T-cell (primary cell): ENCODE data around the gene ZYG11B. TPM values are rescaled to one million over a fixed set of nuclear protein-coding genes. Genes with fewer than 3 reads are reported as not detected.

Experiments
- ATAC-seq, 4 experiments: fragments of 200-7000 bp in 3 of 4; fragments of 150-1000 bp in 1 of 4; cut with Tn5 transposase; replicated peaks in 1 of 4; 1 replicate in 3 of 4; 2 replicates in 1 of 4; pipeline ENCODE4 v1.10.0; 2021; ENCODE audit warnings: moderate library complexity in 3 of 4, mild to moderate bottlenecking in 2 of 4, moderate number of reproducible peaks in 1 of 4
- CTCF ChIA-PET, 2 donors: fragments of 300-600 bp; sonication (Branson Sonifier 250); formaldehyde crosslinking; loops; one replicate each; lab custom pipeline; 2022; ENCODE audit warnings: antibody characterized with exemption in 2 of 2; lab: Charles Lee
- POLR2A ChIA-PET, 2 donors: fragments of 300-600 bp; sonication (Branson Sonifier 250); formaldehyde crosslinking; loops; one replicate each; lab custom pipeline; 2022; ENCODE audit warnings: antibody characterized with exemption in 2 of 2; lab: Charles Lee
- DNase-seq, 35 experiments: peaks; one replicate each; pipeline versions ENCODE4 v3.0.0 to v3.0.0-alpha.2; 2013 to 2023
- H3K27ac ChIP-seq: one replicate; pipeline ENCODE4 v1.5.1; 2013; ENCODE audit warnings: low read length
- H3K27me3 ChIP-seq, 2 experiments: replicated peaks in 1 of 2; 1 replicate in 1 of 2; 2 replicates in 1 of 2; pipeline versions ENCODE4 v1.6.1 to v1.7.0; 2013; ENCODE audit warnings: low read length in 1 of 2, mixed read lengths in 1 of 2; ENCODE audit not compliant: control insufficient read depth in 2 of 2, insufficient read depth in 2 of 2; ENCODE audit errors: extremely low read depth in 1 of 2
- H3K36me3 ChIP-seq, 2 donors: 1 replicate in 1 of 2; 2 replicates in 1 of 2; pipeline versions ENCODE4 v1.6.1 to v1.7.0; 2013; ENCODE audit warnings: low read length in 1 of 2; ENCODE audit not compliant: control insufficient read depth in 2 of 2, insufficient read depth in 1 of 2; ENCODE audit errors: extremely low read depth in 1 of 2
- H3K4me1 ChIP-seq, 2 experiments: 1 replicate in 1 of 2; 2 replicates in 1 of 2; pipeline versions ENCODE4 v1.6.1 to v1.7.0; 2013; ENCODE audit warnings: low read length in 2 of 2, mixed read lengths in 1 of 2; ENCODE audit not compliant: insufficient read depth in 2 of 2, control insufficient read depth in 1 of 2; ENCODE audit errors: extremely low read depth in 1 of 2
- H3K4me3 ChIP-seq, 2 donors: 1 replicate in 1 of 2; 2 replicates in 1 of 2; pipeline versions ENCODE4 v1.5.1 to v1.7.0; 2013; ENCODE audit warnings: mild to moderate bottlenecking in 2 of 2, low read length in 1 of 2, moderate library complexity in 1 of 2; ENCODE audit not compliant: control insufficient read depth in 1 of 2; ENCODE audit errors: extremely low read depth in 1 of 2
- H3K9me3 ChIP-seq: 2 replicates; pipeline ENCODE4 v1.7.0; 2013
- H3K27ac Mint-ChIP-seq, 2 donors: one replicate each; pipeline ENCODE4 v1.8.0; 2020 to 2021; ENCODE audit warnings: mild to moderate bottlenecking in 2 of 2, mixed read lengths in 2 of 2
- H3K27me3 Mint-ChIP-seq, 2 donors: one replicate each; pipeline ENCODE4 v1.8.0; 2021 to 2022; ENCODE audit warnings: mixed read lengths in 2 of 2
- H3K36me3 Mint-ChIP-seq: one replicate; pipeline ENCODE4 v1.8.0; 2021; ENCODE audit warnings: mixed read lengths
- H3K4me1 Mint-ChIP-seq, 3 donors: one replicate each; pipeline ENCODE4 v1.8.0; 2020 to 2022; ENCODE audit warnings: mixed read lengths in 3 of 3, mild to moderate bottlenecking in 1 of 3
- H3K4me3 Mint-ChIP-seq, 3 donors: one replicate each; pipeline ENCODE4 v1.8.0; 2020 to 2022; ENCODE audit warnings: mild to moderate bottlenecking in 3 of 3, mixed read lengths in 3 of 3, moderate library complexity in 3 of 3
- H3K9me3 Mint-ChIP-seq, 3 donors: one replicate each; pipeline ENCODE4 v1.8.0; 2020 to 2022; ENCODE audit warnings: mixed read lengths in 3 of 3
- WGBS: methylation state at CpG from one replicate; pipeline ENCODE4 v1.1.5; 2013; ENCODE audit warnings: missing lambda C conversion rate; ENCODE audit not compliant: insufficient coverage; 5-methylcytosine and 5-hydroxymethylcytosine counted together
- total RNA-seq, 35 experiments: library from RNA in 6 of 35; stranded (reverse) in 6 of 35; fragments of 120-200 nt in 1 of 35; gene quantifications; one replicate each; pipeline versions ENCODE4 v1.2.1 to v1.2.4 and lab custom pipeline; 2013 to 2026

ZYG11B gene
- 10 to 100 TPM; 16.6 to 22.2 (median 20.1) TPM for total RNA-seq
- 24.9 TPM for total RNA-seq (2013)
- total RNA-seq (lab: John Stamatoyannopoulos, UW), result 6.5 to 95.4 (median 58.3) reads per million in 29 experiments

GRCh38 chr1:52726265-52727113 is at the start of gene ZYG11B:
ZYG11B (plus strand) TSS chr1:52726453; CDS start chr1:52726654, 201 bp downstream.
- H3K9me3 Mint-ChIP-seq, result no peaks in the 10 kb centered on the region
- peak within 1 kb of the TSS; percentile 84 to 94 (median 85) for H3K4me3 Mint-ChIP-seq
- peak within 1 kb of the TSS; percentile 72 to 85 for H3K4me3 ChIP-seq
- H3K27me3 Mint-ChIP-seq, result peaks cover 0 to 5% of the 10 kb centered on the region in 2 donors
- H3K4me1 Mint-ChIP-seq, result peaks cover 41 to 48% (median 46%) of the 10 kb centered on the region in 3 donors
- DNase-seq (peak; percentile 75 to 95 (median 86)), ATAC-seq (peak; percentile 88 to 94 (median 94))
- H3K36me3 ChIP-seq, result no peaks in the 10 kb centered on the region
- H3K4me1 ChIP-seq, result peaks cover 14 to 21% of the 10 kb centered on the region in 2 experiments
- H3K36me3 Mint-ChIP-seq, result no peaks in the 10 kb centered on the region
- ChIA-PET POLR2A (interaction anchor here (0.6 to 1.1 kb wide), 6 partner anchors 15 to 586 kb away, joined by 3 to 5 read pairs (median 4); no protein-coding TSS in a partner anchor), CTCF (interaction anchor here (0.6 to 1.5 kb wide), 8 partner anchors 22 to 358 kb away, joined by 3 to 5 read pairs (median 3); partner anchors contain the start of gene ECHDC2 (in 1 of the 2))
- peak within 1 kb of the TSS; percentile 76 to 80 for H3K27ac Mint-ChIP-seq
- under 1% methylated on average over 56 of the region's 59 CpGs for WGBS
- peak within 1 kb of the TSS; percentile 39 for H3K27ac ChIP-seq
- no peaks in the 10 kb centered on the region for H3K9me3 ChIP-seq
- no peaks in the 10 kb centered on the region for H3K27me3 ChIP-seq

DNA sequence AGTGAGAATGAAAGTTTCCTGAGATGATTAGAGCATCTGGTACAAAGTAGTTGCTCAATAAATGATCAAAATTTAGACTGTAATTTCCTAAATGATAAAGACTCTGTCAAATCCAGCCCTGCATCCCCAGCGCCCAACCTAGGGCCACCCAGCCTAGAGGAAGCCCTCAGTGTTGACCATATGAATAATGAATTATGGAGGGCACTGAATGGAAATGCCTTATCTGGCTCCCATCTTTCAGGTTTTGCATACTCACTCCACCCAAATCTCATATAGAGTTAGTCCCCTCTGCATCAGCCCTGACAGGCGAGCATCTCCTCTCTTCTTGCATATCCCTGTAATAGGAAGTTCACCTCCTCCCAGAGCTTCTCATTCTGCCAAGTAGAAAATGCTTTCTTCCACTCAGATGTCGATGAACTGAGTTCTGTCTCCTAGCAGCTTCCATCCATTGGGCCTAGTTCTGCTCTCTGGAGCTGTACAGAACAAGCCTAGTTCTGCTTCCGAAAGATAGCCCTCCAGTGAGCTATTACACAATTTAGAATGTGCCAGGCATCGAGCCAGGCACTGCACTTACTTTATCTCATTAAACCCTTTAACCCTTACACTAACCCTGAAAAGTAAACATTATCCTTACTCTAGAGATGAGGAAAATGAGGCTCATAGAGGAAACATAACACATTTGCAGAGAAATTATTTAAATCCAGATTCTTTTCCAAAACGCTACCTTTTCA is 49.0 kb upstream of the ZYG11B start:
- Mint-ChIP-seq H3K27me3 (no peaks in the 10 kb centered on the region), H3K4me3 (no peak overlapping the region), H3K9me3 (no peaks in the 10 kb centered on the region), H3K4me1 (peaks cover 6 to 12% (median 10%) of the 10 kb centered on the region in 3 donors), H3K36me3 (peaks cover 25% of the 10 kb centered on the region), H3K27ac (peak overlapping the region in 1 of 2 donors; percentile 44)
- Histone ChIP-seq H3K9me3 (no peaks in the 10 kb centered on the region), H3K4me3 (no peak overlapping the region), H3K27me3 (no peaks in the 10 kb centered on the region), H3K27ac (no peak overlapping the region), H3K36me3 (peaks cover 8 to 39% of the 10 kb centered on the region in 2 donors), H3K4me1 (peaks cover 0 to 4% of the 10 kb centered on the region in 2 experiments)
- DNase-seq (no peak), ATAC-seq (no peak)
- ChIA-PET CTCF (interaction anchor here in 1 of 2 donors (0.7 kb wide), 1 partner anchor 9 kb away, joined by 5 read pairs; no protein-coding TSS in a partner anchor), POLR2A (no interaction called here)
- 92% methylated on average over 2 of the region's 6 CpGs for WGBS

DNA sequence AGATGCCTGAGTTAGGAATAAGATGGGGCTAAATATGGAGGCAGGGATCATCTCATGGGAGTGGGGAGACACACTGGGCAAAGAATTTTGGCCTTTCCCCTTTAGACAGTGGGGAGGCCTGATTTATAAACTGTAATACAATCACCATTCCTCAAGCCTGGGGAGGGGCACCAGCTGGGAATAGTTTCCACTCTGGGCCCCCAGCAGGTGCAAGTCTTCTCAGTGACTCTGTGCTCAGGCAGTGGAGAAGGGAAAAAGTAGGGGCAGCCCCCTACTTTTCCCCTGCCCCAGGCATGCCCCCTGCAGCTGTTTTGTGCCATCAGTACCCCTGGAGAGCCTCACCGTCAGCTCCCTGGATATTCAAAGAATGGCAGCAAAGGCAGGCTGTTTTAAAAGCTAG is 47.2 kb upstream of the ZYG11B start:
- Histone ChIP-seq H3K27ac (no peak overlapping the region), H3K4me3 (no peak overlapping the region), H3K4me1 (peaks cover 0 to 4% of the 10 kb centered on the region in 2 experiments), H3K36me3 (peaks cover 8 to 27% of the 10 kb centered on the region in 2 donors), H3K9me3 (no peaks in the 10 kb centered on the region), H3K27me3 (no peaks in the 10 kb centered on the region)
- peak overlapping the region in 1 of 2 donors; percentile 23 for H3K27ac Mint-ChIP-seq
- ATAC-seq (no peak), DNase-seq (no peak)
- H3K4me1 Mint-ChIP-seq, result peaks cover 6 to 9% (median 8%) of the 10 kb centered on the region in 3 donors
- no peaks in the 10 kb centered on the region for H3K27me3 Mint-ChIP-seq
- POLR2A ChIA-PET, result interaction anchor here in 1 of 2 donors (0.7 kb wide), 1 partner anchor 40 kb away, joined by 3 read pairs; no protein-coding TSS in a partner anchor
- peaks cover 26% of the 10 kb centered on the region for H3K36me3 Mint-ChIP-seq
- no peaks in the 10 kb centered on the region for H3K9me3 Mint-ChIP-seq
- CTCF ChIA-PET, result interaction anchor here in 1 of 2 donors (0.6 kb wide), 1 partner anchor 1245 kb away, joined by 3 read pairs; no protein-coding TSS in a partner anchor
- no peak overlapping the region for H3K4me3 Mint-ChIP-seq
- WGBS, result 100% methylated on average over 1 of the region's 1 CpG

DNA sequence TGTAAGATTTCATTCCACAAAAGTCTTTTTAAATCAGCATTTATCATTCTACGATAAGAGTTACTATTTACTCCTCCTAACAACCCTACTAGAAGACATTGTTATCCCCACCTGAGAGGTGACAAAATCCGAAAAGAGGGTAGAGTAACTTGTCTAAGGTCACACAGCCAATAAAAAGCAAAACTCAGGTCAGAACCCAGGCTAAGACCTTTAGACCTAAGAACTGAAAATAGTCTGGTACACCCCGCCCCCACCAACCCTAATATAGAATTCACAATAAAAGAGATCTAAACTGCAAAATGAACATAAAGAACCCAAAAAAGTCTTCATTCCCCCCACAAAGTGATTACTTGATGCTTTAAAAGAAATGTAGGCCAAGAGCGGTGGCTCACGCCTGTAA is 46.8 kb upstream of the ZYG11B start:
- Histone ChIP-seq H3K36me3 (peaks cover 8 to 23% of the 10 kb centered on the region in 2 donors), H3K27me3 (no peaks in the 10 kb centered on the region), H3K4me3 (no peak overlapping the region), H3K4me1 (peaks cover 0 to 4% of the 10 kb centered on the region in 2 experiments), H3K9me3 (no peaks in the 10 kb centered on the region), H3K27ac (no peak overlapping the region)
- POLR2A ChIA-PET, result no interaction called here
- DNase-seq (no peak), ATAC-seq (no peak)
- CTCF ChIA-PET, result interaction anchor here in 1 of 2 donors (0.7 kb wide), 1 partner anchor 122 kb away, joined by 3 read pairs; no protein-coding TSS in a partner anchor
- no peaks in the 10 kb centered on the region for H3K9me3 Mint-ChIP-seq
- peaks cover 24% of the 10 kb centered on the region for H3K36me3 Mint-ChIP-seq
- 100% methylated on average over 1 of the region's 5 CpGs for WGBS
- H3K27ac Mint-ChIP-seq, result peak overlapping the region in 1 of 2 donors; percentile 19
- H3K27me3 Mint-ChIP-seq, result no peaks in the 10 kb centered on the region
- no peak overlapping the region for H3K4me3 Mint-ChIP-seq
- peaks cover 5 to 7% (median 7%) of the 10 kb centered on the region in 3 donors for H3K4me1 Mint-ChIP-seq

DNA sequence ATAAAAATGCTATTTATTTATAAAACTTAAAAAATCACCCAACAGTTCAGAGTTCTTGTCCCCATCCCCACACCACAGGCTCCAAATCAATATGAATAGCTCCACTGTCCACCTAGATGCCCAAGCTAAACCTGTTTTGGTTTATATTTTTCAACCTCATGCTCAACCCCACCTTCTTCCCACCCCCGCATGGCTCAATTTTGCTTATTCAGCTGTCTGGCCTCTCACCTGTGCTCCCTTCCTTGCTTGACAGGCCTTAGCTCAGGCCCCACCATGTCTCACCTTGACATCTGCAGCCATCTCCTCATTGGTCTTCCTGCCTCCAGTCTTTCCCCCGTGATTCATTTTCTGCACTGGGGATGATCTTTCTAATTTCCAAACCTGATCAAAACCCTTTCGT is 45.9 kb upstream of the ZYG11B start:
- Histone ChIP-seq H3K4me3 (no peak overlapping the region), H3K27ac (no peak overlapping the region), H3K27me3 (no peaks in the 10 kb centered on the region), H3K36me3 (peaks cover 8 to 15% of the 10 kb centered on the region in 2 donors), H3K9me3 (no peaks in the 10 kb centered on the region), H3K4me1 (no peaks in the 10 kb centered on the region)
- no peak for DNase-seq
- H3K27ac Mint-ChIP-seq, result peak overlapping the region in 1 of 2 donors; percentile 40
- H3K36me3 Mint-ChIP-seq, result peaks cover 18% of the 10 kb centered on the region
- no peak for ATAC-seq
- WGBS, result 84% methylated on average over 2 of the region's 3 CpGs
- ChIA-PET CTCF (interaction anchor here in 1 of 2 donors (0.5 kb wide), 1 partner anchor 73 kb away, joined by 3 read pairs; no protein-coding TSS in a partner anchor), POLR2A (interaction anchor here in 1 of 2 donors (0.8 kb wide), 1 partner anchor 647 kb away, joined by 4 read pairs; no protein-coding TSS in a partner anchor)
- H3K9me3 Mint-ChIP-seq, result no peaks in the 10 kb centered on the region
- H3K4me1 Mint-ChIP-seq, result peaks cover 2 to 9% (median 3%) of the 10 kb centered on the region in 3 donors
- no peak overlapping the region for H3K4me3 Mint-ChIP-seq
- H3K27me3 Mint-ChIP-seq, result no peaks in the 10 kb centered on the region
